ENCODE measurements around the gene NCAM2.
A peak's percentile ranks its signal among the peaks of the same experiment; 100 is the strongest.

Gene NCAM2

DNA sequence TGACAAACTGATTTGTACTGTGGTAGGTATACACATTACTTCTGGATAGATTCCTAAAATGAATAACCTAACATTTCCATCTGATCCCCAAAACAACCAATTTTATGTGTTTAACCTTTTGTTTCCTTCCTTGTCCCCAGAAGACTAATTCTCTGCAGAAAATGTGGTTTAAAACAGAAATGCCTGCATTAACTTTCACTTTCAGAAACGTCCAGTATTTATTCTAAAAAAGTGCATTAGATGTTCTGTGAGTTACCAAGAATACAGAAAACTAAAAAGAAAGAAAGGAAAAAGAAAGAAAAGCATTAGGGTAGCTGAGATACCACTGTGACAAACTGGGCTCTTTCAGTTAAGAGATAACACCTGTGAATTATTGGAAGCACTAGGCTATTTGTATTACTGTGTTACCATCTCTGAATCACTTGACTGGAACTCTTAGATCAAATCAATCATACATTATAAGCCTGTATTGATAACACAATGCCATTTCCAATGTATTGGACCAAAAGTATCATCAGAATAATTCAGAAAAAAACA lies 177.7 kb downstream of the NCAM2 start:
- no peak for DNase-seq (ENCODE audit: low spot score)

DNA sequence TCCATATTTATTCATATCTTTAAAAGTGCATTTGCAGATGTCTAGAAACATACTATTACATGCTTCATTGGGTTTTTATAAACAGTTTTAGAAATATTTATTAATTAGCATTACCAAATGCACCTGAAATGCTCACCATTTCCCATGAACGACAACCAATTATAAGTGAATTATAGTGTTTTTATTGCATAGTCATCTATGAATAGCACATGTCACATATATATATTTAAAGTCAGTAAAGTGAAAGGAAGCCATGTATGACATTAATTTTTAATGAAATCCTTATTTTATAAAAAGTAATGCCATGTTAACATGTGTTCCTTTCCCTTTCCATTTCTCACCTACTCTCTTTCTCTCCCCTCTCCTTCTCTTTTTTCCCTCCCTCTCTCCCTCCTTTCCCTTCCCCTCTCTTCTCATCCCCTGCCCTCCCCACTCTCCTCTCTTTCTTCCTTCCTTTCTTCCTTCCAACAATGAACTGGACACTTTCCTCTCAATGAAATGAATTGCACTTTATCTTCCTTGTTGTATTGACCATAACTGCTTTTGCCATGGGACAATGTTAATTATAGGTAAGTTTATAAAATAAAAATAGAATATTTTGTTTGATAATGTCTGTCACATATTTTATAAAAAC lies 179.3 kb downstream of the NCAM2 start:
- no peak for DNase-seq (ENCODE audit: low spot score)

DNA sequence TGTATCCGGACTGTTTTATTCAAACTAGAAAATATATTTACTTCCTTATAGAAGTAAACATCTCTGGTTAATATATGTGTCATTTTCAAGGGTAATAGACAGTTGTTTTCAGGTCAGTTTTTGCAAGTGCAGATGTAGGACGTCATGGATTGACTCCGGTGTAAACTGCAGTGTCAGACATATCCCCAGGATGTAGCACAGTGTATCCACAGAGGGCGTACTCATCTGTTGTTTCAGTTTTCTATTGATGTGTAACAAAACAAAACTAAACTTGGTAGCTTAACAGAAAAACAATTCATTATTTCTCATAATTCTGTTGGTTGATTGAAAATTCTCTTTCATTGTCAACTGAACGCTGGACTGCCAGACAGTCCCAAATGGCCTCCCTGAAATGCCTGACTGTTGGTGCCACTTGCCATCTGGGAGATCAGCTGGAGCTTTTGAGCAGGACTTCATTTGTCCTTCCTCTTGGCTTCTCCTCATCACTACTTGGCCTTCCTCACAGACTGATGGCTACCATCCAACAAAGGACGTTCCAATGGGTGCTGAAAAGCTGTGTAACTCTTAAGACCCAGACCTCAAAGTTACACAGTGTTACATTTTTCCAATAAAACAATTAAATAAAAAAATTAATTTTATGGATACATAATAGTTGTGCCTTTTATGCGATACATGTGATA lies 181.6 kb downstream of the NCAM2 start:
- DNase-seq (ENCODE audit: low spot score), result peak; percentile 11

DNA sequence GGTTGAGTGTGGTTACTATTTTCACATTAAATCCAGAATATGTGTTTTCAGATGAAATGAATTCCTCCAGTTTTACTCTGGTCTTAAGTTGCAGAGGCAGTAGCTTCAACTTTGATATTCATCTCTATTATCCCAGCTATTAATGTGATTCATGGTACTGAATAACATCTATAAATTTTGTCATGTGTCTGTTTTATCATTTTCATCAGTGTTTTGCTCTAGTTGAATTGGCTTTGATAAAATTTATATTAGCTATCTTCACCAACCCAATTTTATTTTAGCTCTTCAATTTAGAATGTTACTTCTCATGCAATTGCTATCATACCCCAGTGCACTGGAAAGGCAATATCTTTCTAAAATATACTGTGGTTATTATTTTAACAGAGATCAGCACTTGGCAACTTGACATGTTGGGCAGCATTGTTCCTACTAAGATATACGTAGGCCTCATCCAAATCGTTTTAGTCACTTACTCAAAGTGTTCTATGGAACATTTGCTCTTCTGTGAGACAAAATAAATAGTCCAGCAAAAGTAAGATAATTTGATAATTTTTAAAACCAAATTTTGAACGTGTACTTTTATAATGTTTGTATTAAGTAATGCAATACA lies 184.3 kb downstream of the NCAM2 start:
- no peak for DNase-seq (ENCODE audit: low spot score)

DNA sequence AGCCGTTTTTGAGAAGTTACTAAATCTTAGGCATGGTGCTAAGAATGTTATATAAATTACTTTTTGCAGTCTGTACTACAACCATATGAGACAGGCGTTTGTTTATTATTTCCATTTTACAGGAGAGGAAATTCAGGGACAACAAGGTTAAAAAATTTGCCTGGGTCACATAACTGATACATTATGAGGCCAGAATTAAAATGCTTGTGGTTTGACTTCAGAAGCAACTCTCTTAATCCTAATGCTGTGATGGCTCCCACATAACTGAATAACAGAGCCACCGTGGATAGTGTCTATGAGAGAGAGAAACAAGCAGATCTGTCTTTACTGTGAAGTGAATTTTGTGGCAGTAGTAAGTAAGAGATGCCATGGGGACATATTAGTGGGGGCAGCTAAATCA lies 184.9 kb downstream of the NCAM2 start:
- no peak for DNase-seq (ENCODE audit: low spot score)

DNA sequence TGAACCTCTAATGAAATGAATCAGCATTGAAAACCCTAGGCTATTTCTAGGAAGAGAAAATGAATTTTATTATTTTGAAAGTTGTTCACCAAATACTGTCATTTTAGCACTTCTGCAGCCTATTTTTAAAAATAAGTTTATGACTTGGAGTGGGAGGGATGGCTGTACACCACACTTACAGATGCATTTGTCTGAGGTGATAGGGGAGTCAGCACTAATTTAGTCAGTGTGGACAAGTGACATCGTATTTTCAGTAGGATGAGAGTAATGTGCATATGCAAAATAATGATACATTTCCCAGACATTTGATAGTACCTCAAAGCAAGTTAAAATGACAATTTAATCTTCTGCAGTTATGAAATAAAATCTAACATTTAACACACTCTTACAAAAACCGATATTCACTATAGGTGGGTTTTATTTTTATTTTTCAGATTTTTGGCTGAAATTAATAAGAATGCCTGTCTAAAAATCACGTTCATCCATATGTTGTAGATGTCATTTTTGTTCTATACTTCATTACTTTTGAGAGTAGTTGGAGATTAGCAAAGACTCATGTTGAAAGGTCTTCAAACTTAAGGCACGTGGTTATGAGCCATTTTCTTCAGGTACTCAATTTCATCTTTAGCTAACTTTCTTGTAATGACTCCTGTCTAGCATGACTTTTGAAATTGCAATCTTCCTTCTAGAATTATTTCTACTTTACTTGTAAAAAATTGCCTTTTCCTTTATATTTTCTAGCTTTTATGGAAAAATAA lies 186.7 kb downstream of the NCAM2 start:
- DNase-seq (ENCODE audit: low spot score), result no peak

DNA sequence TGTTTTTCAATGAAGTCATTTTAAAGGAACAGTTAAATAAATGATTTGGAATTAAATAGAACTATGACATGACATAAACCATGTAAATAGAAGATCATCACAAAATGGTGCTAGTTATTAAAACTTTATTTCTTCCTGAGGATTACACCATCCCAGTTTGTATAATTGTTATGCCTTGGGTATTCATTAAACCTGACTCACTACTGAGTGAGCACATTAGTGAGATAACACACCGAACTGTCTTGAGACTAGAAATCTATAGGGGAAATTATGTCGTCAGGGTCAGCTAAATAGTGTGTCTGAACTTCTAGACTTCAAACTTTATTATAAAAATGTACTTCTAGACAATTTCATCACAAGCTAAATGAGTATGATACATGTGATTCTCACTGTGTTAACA lies 189.4 kb downstream of the NCAM2 start:
- DNase-seq (ENCODE audit: low spot score), result no peak

DNA sequence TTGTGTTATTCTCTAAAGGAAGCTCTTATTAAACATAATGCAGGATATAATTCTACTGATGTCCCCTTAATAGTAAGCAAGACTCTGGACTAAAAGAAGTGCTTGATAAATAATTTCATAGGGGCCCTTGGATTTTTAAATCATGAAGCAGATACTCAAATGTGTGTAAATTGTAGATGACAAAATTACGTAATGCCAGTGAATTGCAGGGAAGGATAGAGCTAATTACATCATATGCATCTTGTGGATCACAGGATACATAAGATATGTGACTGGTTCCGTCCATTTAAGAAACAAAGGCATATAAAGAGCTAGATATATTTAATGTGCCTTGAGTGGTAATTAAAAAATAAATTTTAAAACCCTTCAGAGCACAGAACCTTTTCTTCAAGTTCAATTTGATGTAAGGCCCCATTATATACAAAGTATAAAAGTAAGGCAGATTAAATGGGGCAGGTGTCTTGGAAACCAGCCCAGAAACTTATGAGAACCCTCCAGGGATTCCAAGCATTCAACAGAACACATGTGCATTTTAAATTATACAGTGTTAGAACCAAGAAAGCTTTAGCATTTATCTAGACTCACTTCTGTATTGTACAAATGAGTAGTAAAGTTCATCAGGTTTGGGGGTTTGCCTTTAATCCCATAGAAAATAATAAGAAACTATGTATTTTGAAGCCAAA lies 190.4 kb downstream of the NCAM2 start:
- DNase-seq (ENCODE audit: low spot score), result no peak

DNA sequence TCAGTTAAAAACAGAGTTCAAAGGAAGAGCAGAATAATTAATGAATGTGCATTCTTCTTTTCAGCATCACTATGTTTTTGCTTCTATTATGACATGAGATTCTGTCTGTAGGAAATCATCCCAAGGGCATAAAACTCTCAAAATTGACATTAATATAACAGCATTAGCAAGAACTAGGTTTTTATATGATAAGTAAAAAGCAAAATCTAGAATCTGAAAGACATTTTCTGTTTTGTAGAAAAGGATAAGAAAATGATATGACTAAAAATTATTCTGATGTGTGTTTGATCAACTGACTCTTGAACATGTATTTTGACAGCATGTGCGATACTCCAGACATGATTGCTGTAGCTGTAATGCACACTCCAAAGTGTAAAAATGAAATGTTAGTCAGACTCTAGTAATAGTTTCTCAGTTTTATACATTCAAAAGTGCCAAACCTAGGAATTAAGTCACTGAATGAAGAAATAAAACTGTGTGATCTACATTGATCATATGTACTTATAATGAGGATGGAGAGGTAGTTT lies 197.3 kb downstream of the NCAM2 start:
- DNase-seq (ENCODE audit: low spot score), result no peak

DNA sequence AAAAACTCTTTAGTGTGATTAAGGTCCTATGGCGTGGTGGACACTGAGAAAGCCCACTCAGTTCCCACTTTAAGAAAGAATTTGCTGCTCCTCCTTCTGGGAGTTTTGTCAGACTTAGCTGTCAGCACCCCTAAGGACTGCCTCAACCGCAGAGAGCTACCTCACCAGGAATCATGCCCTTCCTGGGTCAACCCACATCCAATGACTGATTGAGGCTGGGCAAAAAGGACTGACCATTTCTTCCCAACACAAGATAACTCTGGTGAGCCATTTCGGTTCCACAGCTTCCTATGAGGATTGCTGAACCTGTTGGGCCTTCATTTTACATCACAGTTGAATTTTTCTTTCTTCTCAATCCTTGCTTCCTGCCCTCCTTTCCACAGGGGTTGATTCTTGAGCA lies 197.9 kb downstream of the NCAM2 start:
- DNase-seq (ENCODE audit: low spot score), result no peak

DNA sequence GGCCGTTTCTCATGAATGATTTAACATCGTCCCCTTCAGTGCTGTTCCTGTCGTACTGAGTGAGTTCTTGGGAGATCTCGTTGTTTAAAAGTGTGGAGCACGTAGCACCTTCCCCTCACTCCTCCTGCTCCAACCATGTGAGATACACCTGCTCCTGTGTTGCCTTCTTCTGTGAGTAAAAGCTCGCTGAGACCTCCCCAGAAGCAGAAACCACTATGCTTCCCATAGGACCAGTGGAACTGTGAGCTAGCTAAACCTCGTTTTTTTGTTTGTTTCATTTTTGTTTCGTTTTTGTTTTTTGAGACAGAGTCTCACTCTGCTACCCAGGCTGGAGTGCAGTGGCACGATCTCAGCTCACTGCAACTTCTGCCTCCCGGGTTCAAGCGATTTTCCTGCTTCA lies 198.6 kb downstream of the NCAM2 start:
- no peak for DNase-seq (ENCODE audit: low spot score)

DNA sequence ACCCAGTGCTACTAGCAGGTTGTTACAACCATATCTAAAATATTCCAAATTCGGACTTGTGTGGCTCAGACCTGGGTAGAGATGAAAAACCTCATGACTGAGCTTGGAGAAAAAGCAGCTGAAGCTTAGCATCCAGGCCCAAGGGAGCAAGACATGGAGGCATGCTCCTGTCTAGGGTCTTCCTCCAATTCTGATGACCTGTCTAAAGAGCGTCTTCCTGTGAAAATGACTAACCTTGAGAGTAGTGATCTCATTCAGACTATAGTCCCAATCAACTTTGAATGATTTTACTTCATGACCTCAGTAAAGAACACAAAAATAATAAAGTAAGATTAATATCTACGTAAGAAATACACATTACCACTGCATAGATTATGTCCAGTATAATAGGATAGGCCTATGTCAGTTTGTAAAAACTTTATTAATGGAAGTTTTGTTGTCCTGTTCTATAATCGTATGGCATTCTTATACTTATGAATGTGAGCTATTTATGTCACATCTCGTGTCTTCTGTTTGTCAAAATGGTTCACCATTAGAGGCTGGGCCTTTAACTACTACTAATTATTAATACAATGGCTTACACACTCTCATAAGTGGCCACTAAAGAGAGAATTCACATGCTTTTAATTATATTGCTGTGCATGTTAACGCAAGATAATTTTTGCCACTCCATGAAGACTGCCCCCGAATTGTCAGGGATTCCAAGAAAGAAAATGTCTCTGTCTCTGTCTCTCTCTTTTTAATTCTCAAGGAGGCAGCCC lies 201.3 kb downstream of the NCAM2 start:
- DNase-seq (ENCODE audit: low spot score), result no peak

DNA sequence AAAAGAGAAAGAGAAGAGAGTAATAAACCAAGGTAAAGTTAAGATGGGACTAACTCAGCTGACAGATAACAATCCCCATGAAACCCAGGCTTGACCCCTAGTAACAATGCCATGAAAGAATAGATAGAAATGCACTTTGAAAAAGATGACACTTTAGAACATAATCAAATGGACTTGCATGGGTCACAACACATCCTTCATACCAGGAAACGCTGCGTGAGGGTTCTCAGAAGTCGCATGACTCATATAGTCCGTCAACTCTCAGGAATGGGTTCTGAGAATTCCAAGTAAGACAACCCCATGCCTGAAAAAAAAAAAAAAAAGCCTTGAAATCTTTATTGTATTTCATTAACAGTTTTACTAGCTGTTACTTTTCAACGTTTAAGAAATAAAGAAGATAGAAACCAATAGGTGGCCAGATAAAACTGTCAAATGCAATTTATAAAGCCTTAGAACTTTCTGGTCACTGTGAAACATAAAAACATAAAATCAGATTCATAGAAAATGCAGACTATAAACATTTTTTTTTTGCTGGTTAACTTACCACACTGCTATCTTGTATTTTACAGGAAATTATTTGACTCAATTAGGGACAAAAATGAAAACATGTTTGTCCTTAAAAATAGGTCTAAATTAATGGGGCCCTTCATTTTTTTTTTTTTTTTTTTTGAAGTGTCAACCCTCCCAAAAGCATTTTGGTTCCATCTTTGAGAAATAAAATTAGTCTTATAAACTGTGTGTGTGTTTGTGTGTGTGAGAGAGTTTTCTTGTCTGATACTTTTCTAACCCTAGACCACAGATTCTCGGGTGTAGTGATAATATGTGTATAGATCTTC lies 202.1 kb downstream of the NCAM2 start:
- no peak for DNase-seq (ENCODE audit: low spot score)

DNA sequence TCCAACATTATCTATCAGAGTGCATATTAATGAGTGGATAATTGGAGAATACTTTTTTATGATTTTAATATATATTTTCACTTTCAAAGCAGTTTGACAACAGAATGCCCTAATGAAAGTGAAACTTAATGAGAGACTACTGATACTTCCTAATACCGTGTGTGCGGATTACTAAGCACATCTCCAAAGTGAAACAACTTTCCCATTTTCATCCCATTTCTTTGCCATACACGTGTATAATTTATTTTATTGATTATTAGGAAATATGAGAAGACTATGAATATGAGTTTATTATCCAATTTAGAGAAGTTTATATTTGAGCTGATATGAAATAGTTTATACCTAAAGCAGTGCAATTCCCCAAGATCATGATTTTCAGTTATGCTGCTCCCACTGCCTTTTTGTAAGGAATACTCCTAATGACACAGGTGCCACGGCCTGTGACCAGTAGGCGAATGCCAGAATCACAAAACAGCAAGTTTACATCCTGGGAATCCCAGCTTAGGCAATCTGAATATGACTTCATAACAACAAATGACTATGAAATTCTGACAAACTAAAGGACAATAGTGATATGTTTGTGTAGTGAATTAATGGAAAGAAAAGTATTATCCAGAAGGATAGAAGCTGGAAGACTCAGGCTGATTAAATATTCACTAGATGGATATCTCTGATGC lies 202.9 kb downstream of the NCAM2 start:
- DNase-seq (ENCODE audit: low spot score), result no peak

DNA sequence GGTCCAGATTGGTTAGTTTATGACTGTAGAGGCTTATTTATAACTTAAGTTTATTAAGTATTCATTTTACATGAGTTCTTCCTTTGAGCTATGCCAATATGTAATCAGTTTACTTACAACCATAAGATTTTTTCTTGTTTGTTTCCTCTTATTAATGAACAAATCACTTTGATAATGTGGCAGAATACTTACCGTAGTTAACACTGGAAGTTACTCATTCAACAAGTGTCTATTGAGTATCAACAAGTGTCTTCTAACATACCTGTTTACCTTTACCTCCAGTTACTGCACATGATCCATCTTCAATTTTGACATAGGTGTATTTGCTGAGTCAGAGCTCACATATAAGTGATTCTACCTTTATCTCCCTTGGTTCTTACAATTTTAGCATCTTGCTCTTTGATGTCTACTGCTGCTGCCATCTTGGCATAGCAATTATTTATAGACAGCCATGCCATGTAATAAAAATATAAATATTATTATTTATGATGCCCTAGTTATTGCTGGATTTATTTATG lies 205.7 kb downstream of the NCAM2 start:
- no peak for DNase-seq (ENCODE audit: low spot score)

DNA sequence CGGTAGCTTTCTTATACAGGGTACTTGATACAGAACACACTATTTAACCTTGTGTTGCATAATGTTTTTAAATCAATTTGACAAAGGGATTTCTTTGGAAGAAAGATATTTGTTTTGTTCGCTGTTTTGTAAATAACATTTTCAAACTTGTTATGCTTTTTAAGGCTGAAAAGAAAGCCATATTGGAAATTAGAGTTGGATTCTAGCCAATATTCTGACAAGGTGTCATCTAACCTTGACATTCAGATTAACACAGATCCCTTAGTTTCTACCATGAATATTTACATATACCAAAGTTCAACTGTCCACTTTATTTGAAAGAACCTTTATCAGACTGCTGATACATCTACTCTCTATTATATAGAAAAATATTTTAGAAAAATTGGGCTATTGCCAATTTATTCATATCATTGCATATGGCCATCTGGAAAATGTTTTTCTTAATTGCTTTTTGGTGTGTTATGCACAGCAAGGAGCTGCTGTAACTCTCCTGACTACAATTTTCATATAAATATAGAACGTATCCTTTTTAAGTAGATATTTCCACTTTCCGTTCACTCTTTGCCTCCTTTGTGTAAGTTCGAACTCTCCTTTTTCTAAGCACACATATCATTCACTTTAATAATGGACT lies 206.3 kb downstream of the NCAM2 start:
- DNase-seq (ENCODE audit: low spot score), result no peak

DNA sequence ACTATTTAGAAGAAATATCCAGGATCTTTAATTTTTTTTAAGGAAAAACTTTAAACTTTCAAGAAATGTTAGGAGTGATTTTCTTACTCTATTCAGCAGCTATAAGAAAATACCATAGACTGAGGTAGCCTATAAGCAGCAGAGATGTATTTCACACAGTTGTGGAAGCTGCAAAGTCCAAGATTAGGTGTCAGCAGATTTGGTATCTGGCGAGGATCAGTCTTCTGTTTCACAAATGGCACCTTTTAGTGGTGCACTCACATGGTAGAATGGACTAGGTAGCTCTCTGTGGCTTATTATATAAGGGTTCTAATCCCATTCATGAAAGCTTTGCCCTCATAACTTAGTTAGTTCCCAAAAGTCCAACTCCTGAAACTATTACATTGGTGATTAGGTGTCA lies 207.4 kb downstream of the NCAM2 start:
- DNase-seq (ENCODE audit: low spot score), result no peak

DNA sequence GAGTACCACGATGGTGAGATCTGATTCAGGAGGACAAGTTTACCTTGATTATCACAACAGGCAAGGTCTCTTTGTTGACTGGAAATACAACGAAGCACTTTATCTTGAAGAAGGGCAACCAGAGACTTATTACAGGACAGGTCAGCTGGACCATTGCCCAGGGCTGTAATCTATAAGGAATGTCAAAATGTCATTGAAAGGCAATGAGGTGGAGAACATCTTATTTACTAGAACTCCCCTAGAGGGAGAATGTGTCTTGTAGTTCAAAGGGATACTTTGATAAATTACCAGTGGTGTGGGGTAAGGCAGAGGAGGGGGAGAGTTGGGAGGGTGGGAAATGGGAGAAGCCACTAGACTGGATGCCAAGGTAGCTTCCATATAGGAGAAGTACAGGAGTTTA lies 212.3 kb downstream of the NCAM2 start:
- no peak for DNase-seq (ENCODE audit: low spot score)

DNA sequence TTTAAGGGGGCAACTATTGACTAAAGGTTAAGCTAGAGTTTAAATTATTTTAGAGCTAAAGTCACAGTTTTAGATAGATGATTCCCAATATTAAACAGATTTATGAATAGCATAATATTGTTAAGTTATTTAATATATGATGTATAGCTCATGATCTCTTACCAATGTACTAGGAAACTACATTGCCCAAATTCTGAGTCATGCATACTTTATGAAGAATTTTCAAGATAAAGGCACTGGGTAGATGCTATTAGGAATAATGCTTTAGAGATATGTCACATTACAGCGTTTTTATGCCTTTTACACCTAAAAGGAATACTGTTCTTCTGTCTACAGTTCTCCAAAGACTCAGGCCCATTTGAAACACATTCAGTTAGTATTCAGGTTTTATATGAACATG lies 215.1 kb downstream of the NCAM2 start:
- DNase-seq (ENCODE audit: low spot score), result no peak
